ENCODE measurements around the gene PLEKHA7.
"Not testable (repeated sequence)": the region's sequence is repeated elsewhere in the genome, so short reads cannot be mapped to it uniquely, and the experiment has no call there.

Gene PLEKHA7

GRCh38 chr11:17014321-17014832 lies at the start of gene PLEKHA7:
Gene PLEKHA7, minus strand, starts transcription at chr11:17014414. Its CDS starts 13 bp downstream, at chr11:17014401.
- no peak for FAIRE-seq

- no peak for FAIRE-seq
These were observed 49.2 kb upstream of the PLEKHA7 start for GRCh38 chr11:17063171-17064002.

- not testable (repeated sequence) for FAIRE-seq
These were observed 36.9 kb upstream of the PLEKHA7 start for GRCh38 chr11:17051146-17051545.

GRCh38 chr11:17048491-17048890 lies 34.3 kb upstream of the PLEKHA7 start:
- not testable (repeated sequence) for FAIRE-seq

- FAIRE-seq, result no peak
These were observed 32.5 kb upstream of the PLEKHA7 start for GRCh38 chr11:17046690-17047089.

DNA sequence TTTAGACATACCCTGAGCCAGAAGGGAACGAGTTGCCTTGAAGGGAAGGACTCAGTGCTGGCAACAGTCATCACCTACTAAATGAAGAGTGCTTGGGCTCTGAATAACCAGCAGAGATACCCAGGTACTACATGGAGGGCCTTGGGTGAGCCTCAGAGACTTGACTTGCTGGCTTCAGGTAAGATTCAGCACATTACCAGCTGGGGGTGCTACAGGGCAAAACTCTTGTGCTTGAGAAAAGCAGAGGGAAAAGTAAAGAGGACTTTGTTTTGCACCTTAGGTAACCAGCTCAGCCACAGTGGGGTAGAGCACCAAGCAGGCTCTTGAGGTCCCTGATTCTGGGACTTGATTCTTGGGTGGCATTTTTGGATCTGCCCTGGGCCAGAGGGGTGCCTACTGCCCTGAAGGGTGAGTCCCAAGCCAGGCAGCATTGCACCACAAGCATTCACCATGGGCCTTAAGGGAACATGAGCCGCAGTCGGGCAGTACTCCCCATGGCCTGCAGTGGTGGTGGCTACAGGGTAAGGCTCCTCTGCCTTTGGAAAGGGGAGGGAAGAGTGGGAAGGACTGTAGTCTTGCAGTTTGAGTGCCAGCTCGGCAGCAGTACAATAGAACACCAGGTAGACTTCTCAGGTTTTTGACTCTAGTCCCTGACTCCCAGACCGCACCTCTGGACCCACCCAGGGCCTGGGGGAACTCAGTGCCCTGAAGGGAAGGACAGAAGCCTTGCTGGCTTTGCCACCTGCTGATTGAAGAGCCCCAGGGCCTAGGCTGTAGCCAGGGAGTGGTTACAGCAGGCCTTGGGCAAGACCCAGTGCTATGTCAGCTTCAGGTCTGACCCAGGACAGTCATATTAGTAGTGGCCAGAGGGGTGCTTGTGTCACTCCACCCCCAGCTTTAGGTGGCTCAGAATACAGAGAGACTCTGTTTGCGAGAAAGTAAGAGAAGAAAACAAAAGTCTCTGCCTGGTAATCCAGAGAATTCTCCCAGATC lies 22.7 kb upstream of the PLEKHA7 start:
- FAIRE-seq, result no peak

DNA sequence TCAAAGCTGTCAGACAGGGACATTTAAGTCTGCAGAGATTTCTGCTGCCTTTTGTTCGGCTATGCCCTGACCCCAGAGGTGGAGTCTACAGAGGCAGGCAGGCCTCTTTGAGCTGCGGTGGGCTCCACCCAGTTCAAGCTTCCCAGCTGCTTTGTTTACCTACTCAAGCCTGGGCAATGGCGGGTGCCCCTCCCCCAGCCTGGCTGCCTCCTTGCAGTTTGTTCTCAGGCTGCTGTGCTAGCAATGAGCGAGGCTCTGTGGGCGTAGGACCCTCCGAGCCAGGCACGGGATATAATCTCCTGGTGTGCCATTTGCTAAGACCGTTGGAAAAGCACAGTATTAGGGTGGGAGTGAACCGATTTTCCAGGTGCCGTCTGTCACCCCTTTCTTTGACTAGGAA lies 19.8 kb upstream of the PLEKHA7 start:
- FAIRE-seq, result not testable (repeated sequence)

DNA sequence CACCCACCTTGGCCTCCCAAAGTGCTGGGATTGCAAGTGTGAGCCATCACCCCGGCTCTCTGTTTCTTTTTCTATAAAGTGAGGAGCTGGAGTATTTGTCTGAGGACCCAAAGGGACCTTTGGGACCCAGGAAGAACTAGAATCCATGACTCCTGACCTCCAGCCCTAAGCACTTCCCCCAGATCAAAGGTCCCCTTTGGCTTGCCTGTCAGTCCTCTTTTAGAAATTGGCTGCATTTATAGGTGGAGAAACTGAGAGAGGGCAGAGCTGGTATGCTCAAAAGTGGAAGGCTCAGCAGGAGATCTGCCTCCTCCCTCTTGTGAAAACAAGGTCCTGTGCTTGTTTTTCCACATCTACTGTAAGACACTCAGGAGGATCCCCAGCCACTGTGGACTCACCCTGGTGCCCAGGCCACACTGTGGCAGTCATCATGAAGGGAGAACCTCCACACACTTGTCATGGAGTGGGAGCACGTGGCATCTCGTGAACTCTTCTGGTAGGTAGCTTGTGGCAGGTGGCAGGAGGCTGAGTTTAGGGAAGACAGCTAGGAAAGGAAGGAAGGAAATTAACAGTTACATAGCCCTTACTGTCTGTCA lies 12.4 kb upstream of the PLEKHA7 start:
- no peak for FAIRE-seq

- FAIRE-seq, result no peak
These were observed 10.7 kb upstream of the PLEKHA7 start for GRCh38 chr11:17024924-17025323.

DNA sequence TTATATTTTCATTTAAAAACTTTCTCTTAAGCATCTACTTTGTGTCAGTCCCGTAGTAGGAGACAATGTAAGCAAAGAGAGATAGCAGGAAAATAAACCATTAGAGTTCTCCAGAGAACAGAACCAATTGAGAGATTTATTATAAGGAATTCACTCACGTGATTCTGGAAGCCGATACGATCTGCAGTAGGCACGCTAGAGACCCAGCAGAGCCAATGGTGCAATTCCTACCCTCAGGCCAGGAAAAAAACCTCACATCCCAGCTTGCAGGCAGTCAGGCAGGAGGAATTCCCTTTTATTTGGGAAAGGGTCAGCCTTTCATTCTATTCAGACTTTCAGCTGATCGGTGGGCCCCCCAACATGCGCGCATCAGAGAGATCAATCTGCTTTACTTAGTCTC lies 7.3 kb upstream of the PLEKHA7 start:
- no peak for FAIRE-seq

GRCh38 chr11:17020831-17021230 lies 6.6 kb upstream of the PLEKHA7 start:
- FAIRE-seq, result no peak

DNA sequence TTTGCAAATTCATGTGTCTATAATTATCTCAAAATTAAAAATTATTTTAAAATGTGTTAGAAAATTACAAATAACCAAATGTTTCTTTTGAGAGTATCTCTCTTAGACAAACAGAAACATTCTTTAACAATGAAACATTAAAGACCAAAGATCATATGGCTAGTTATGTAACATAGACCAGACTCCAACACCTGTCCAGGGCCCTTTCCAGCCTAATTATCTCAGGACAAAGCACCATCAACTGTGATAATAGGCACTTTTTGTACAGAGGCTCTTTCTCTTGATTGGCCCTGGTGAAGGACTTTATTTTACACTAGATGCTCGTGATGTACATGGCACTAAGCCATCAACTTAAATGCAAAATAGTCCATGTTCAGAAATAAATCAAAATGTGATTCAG lies 5.0 kb upstream of the PLEKHA7 start:
- FAIRE-seq, result no peak

DNA sequence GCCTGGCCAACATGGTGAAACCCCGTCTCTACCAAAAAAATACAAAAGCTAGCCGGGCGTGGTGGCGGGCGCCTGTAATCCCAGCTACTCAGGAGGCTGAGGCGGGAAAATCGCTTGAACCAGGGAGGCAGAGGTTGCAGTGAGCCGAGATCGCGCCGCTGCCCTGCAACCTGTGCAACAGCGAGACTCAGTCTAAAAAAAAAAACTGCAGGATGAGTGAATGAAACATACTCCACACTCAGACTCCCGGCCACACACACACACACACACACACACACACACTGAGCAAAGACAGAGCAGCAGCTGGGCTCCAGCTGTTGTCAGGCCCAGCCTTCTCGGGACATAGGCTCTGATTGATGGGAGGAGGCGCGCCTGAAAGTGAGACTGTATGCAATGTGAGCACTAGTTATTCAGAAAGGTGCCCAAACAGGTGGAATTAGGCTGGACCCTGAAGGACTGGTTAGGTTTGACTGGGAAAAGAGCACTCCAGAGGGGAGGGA lies 1.5 kb upstream of the PLEKHA7 start:
- no peak for FAIRE-seq

- no peak for FAIRE-seq
These were observed 816 bp upstream of the PLEKHA7 start for GRCh38 chr11:17014833-17015626.

- FAIRE-seq, result no peak
These were observed 480 bp downstream of the PLEKHA7 start for GRCh38 chr11:17013548-17014320.

- FAIRE-seq, result no peak
These were observed 1.3 kb downstream of the PLEKHA7 start for GRCh38 chr11:17012712-17013547.

DNA sequence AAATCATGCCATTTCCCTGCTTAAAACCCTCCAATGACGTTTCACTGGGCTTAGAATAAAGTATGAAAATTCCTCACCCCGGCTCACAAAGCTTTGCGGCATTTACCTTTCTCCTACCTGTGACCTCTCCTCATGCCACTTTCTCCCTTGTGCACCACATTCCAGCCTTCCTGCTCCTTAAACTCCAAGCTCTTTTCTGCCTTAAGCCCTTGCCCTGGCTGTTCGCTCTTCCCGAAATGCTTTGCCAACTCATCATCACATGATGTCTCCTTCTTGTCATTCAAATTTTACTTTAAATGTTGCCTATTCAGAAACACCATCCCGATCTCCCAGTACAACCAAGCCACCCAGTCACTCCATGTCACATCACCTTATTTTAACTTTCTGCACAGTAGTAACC lies 2.0 kb downstream of the PLEKHA7 start:
- FAIRE-seq, result no peak

GRCh38 chr11:17010851-17011420 lies 3.3 kb downstream of the PLEKHA7 start:
- FAIRE-seq, result no peak

DNA sequence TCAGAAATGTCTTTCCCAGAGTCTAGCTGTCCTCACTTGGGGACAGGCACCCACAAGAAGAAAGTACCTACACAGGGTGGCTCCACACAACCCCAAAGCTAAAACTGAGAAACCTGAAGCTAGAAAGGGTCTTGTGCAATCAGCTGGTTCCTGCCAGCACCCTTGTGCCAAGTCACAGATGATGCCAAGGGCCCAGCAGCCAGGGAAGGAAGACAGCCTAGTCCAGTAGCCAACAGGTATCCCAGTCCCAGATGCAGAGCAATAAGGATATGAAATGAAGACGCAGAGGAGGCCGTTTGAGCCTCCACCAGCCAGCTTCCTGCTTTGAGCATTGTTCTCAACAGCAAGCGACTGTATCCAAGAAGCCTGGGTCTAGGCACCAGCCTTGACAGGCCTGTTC lies 6.1 kb downstream of the PLEKHA7 start:
- FAIRE-seq, result no peak

DNA sequence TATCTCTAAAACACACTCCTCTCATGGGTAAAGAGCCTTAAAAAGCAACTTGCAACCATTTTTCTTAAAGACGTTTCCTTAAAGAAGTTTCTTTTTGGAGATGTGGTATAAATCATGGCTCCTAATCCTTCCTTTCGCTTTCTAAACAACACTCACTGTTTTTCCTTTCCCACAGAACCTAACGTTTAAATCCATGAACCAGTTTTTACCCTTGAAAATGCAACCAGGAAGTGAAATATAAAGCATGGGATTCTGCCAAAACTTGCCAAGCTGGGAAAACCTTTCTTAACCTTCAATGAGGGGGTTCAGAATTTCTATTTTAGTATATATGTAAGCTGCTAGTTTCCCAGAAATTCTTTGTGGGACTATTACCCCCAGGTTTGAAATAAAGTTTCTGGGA lies 8.6 kb downstream of the PLEKHA7 start:
- no peak for FAIRE-seq
